ENCODE measurements around the gene PDZRN3.

- no peak for TF ChIP-seq CTCF (conservative IDR thresholded peaks at IDR 0.05 in 1 of 2, IDR thresholded peaks at IDR 0.05 in 1 of 2; ENCODE audit: low read depth in 1 of 2, low read length in 2 of 2)
- no peak for TF ChIP-seq EZH2 (IDR thresholded peaks at IDR 0.05; ENCODE audit: low read length, missing control alignments)
These were observed 10.5 kb upstream of the PDZRN3 start for GRCh38 chr3:73635254-73635653.

All from fibroblast of lung (primary cell).